Measurements from ENCODE around the gene RBP2.
"Not testable (repeated sequence)": the region's sequence is repeated elsewhere in the genome, so short reads cannot be mapped to it uniquely, and the experiment has no call there.

Gene RBP2

DNA sequence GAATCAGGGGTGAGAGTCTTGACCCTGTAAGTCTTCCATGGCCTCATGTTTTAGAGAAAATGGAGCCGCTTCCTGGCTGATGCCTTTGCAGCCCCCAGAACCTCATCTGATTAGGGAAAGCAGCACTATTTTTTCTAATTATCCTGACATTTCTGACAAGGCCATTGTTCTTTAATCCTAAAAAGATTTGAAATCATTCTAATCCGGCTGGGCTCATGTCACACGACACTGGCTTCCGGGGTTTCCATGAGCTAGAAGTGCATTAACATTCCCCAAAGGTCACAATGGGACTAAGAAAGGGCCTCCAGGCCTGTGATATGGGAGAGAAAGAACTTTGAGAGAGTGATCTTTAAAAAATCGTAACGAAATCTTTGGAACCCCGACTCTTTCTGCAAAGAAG is 33.1 kb downstream of the RBP2 start:
- DNase-seq (ENCODE audit: low read depth in 2 of 2) = no peak

DNA sequence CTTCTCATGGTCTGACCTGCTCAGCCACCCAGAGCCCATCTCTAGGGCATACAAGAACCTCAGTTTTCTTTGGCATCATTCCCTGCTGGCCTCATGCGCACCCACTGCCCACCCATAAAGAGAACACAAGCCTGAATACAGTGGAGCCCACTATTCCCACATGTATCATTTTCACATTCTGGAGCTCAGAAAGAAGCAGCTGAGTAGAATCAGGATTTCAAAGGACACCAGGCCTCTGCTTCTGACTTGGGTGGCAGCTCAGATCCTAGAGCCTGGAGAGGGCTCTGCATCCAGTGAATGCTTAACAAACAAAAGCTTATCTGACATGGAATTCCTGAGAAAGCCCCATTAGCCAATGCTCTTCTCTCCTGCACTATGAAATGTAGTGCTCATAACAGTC is 34.7 kb downstream of the RBP2 start:
- DNase-seq (ENCODE audit: low read depth in 2 of 2) = no peak

DNA sequence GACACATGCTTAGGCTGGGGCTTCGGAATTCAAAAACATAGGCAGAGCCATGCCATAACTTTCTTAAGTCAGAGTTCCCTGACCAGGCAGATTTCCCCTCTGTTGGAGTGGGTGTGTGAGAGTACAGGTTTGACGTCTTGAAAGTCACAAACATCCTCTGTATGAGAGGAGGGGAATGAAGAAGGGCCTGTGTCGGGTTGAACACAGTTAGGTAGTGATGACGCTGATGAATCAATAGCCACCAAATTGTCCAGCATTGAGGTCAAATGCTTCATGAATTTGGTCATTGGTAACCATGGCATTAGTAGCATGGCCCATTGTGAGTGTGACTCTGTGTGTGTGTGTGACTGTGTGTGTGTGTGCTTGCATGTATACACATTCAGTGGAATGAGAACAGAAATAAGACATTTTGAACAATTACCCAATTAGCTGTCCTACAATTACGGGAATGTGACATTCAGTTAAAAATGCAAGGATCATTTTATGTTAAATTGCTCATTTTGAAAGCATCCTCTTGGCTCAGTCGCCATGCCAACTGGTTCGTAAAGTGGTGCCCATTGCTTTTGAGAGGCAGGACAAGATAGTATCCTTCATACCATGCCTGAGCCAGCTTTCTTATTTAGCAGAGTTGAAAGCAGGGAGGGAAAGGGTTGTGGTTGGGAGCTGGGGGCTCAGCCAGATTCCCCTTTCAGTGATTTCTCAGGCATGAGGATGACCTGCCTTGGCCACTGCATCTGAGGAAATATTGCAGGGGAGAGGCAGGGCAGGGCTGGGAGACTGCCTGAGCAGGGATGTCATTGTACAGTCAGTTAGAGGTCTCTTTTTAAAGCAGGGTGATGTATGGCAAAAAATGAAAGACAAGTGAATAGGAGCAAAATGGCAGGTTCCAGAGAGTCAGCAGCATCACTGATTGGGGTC is 35.4 kb downstream of the RBP2 start:
- no peak for DNase-seq (ENCODE audit: low read depth in 2 of 2)

DNA sequence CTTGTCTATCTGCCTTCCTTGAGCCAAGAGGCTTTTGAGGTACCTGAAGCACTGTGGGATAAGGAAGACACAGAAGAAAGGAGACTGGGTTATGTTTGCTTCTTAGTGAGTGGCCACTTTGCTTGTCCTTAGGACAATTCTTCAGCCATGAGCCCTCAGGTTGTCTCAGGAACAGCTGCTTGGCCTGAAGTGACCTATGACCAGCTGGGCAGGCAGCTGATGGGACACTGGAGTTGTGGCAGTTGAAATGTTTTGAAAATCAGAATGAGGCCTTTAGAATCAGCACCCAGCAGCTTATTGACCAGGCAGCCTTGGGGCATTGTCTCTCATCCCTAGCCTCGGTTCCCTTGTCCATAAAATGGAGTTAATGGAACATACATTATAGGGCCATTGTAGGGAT is 37.0 kb downstream of the RBP2 start:
- DNase-seq (ENCODE audit: low read depth in 2 of 2) = no peak

DNA sequence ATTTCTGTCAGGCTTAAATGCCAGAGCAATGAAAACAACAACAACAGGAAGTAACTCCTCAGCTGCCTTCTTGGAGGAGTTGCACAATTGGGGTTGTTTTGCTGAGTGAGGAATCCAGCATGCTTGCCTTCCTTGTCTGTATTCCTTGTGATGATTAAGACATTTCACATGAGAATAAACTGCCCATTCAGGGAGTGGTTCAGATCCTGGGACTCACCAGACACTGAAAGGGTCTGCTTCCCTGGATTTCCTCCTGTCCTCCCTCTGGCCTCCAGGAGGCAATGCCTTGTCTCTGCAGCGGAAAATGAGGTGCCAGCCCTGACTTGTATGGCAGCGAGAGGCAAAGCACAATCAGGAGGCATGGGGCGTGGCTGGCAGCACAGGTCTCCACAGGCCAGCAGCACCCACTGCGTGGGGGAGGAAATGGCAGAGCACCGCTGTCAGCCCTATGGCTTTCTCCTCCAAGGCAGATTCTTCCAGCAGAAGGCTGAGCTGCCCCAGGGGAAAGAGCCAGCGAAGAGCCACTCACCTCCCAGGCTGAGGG is 41.5 kb downstream of the RBP2 start:
- DNase-seq (ENCODE audit: low read depth in 2 of 2) = no peak

DNA sequence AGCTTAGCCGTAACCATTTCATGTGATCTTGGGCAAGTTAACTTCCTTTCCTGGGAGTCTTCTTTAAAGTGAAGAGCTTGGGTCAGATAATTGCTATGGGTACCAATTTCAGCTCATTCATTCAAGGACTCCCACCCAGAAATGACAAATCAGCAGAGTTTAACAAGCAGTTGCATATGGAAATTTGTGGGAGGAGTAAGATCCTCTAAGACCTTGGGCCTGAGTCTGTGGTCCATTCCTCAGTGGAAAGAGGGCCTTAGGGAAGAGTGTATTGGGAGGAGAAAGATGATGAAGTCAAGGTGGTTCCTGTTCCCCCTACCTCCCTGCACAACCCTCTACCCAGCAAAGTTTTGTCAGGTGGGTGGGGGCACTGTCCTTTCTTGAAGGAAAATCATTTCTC is 42.1 kb downstream of the RBP2 start:
- DNase-seq (ENCODE audit: low read depth in 2 of 2) = no peak

DNA sequence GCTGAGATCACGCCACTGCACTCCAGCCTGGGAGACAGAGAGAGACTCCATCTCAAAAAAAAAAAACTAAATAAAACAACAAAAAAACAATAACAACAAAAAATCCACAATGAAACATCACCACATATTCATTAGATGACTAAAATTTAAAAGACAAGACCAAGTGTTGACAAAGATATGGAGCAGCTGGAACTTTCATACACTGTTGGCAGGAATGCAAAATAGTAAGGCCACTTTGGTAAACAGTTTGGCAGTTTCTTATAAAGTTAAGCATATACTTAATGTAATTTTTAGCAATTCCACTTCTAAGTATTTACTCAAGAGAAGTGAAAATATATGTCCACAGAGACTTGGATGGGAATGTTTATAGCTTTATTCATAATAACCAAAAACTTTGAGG is 43.2 kb downstream of the RBP2 start:
- DNase-seq (ENCODE audit: low read depth in 2 of 2) = no peak

DNA sequence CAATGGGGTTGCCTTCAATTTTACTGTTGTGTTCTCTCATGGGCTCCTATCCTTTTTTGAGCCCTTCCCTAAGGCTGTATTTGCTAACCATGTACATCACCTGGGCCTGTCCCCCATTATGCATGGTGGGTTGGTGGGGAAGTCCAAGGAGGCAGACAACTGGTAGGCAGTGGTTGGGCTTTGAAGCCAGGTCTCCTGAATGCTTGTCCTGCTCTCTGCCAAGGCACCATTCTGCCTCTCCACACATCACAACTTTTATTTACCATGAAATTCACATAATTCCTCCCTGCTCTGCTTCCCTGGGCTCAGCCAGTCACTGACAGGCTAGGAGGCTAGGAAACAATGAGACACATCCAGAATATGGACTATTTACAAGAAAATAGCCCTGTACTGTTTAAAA is 45.8 kb downstream of the RBP2 start:
- no peak for DNase-seq (ENCODE audit: low read depth in 2 of 2)

DNA sequence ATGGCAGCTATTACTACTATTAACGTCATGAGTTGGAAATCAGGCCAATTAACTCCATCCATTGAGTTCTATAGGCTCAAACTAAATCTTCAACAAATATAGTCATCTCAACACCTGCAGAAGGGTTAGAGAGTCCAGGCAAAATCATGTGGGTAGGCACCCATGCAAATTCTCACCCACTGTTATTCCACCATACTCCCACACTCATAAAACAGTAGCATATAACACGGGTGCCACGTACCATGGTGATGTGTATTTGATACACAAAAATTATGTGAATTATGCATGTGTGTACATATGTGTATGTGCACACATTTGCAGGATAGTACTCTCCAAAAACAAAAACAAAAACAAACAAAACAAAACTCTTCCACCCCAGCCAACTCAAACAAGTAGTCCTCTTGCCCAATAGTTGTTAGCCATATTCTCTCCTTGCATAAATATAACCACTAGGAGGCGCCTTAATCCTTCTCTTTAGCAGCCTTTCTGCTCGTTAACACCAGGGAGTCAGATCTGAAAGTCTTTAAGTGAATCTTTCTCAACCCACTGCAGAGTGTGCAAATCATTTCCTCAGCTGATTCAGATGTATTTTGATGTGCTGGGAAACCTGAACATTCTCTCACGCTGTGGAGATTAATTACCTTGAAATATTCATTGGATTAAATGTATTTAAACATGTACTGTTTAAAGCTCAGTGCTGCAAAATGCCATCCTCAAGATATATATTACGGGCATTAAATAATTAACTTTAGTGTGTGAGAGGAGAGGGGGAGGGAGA is 48.8 kb downstream of the RBP2 start:
- no peak for DNase-seq (ENCODE audit: low read depth in 2 of 2)

DNA sequence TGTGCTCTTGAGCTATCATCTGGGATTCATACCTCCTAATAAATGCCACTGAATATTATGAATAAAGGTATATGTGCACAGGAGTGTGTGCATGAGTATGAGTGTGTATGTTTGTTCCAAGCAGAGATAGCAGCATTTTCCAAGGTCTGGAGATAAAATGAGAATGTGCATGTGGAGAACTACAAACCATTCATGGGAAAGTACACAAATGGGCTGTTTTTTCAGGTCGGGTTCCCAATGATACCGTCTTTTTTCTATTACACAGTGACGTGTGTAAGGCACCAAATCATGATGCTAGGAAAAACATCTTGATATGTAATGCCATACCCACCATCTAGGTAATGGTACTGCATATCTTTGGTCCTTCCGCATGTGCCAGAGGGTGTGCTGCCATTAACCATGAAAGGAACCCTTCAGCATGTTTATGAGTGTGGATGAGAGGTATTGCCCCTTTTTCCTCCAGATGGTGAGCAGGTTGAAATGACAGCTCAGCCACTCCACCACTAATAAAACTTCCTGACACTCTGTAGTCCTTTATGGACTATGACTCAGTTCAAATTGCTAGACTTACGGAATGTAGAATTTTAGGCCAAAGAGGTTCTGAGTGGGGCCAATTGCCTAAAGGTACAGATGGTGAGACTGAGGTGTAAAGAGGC is 50.4 kb downstream of the RBP2 start:
- DNase-seq (ENCODE audit: low read depth in 2 of 2) = no peak

DNA sequence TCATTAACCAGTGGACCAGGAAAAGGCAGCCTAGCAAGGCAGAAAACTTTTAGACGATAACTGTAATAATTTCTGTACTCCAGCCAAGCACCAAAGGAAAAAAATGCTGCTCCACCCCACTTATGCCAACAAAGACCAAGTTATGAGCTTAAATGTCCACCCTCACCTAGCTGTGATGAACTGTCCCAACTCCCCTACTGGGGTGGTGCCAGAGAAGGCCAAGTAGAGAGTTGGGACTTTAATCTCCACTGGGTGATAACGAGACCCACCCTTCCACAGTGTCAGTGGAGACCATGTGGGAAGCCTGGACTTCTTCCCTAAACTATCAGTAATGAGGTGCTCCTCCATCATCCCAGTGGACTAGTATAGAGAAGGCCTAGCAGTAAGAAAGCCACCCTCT is 53.1 kb downstream of the RBP2 start:
- no peak for DNase-seq (ENCODE audit: low read depth in 2 of 2)

DNA sequence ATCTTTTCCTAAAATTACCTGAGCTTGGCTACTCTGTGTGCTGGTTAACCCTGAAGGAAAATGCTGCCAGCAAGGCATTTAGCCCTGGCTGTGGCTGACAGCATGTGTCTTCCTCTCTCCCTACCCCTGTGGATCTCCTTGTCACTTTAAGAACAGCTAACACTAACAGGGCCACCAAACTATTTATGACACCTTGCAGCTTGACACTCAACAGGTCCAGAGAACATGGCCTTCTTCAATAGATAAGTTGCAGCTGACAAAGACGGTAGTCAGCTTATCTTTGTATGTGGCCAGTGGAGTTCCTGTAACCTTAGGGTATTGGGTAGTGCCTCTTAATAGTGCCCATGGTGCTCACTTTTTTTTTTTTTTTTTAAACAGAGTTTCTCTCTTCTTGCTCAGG is 54.9 kb downstream of the RBP2 start:
- no peak for DNase-seq (ENCODE audit: low read depth in 2 of 2)

DNA sequence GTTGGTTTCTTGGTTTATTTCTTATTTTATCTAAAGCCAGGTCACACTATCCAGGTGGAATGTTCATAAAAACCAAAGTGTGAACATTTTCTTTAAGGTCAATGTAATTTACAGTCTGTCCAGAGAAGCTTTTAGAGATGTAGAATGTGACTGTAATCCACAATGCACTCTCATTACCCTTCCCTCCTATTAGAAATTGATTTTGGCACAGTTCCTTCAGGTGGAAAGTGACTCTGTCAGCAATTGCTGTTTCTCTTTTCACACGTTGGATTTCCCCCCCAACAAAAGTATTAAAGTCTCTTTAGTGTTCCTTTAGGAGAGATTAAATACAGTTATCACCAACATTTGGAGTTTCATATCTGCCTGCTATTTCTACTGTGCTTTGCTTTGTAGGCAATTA is 55.3 kb downstream of the RBP2 start:
- DNase-seq (ENCODE audit: low read depth in 2 of 2) = no peak

DNA sequence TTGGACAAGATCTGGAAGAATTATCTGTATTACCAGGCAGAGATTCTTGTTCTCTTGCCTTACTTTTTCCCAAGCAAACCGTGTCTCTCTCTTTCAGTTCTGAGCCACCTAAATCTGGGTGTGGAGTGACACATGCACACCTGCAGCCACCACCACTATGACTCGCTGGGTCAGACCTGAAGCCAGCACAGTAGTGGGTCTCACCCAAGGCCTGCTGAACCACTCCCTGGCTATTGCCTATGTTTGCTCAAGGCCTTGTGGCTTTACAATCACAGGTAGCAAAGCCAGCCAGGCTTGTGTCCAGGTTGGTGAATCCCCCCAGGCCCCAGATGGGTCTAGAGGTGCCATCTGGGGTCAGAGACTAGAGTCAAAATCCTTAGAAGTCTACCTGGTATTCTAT is 58.2 kb downstream of the RBP2 start:
- no peak for DNase-seq (ENCODE audit: low read depth in 2 of 2)

DNA sequence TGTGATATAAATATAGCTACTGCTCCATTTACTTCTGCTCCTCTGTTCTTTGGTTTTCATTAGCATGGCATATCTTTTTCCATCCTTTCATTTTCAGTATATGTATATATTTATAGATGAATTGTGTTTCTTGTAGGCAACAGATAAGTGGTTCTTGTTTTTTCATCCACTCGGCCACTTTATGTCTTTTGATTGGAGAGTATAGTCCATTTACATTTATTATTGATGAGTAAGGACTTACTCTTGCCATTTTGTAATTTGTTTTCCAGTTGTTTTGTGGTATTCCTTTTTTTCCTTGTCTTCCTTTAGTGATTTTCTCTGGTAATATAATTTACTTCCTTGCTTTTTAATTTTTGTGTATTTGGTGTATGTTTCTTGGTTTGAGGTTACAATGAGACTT is 60.0 kb downstream of the RBP2 start:
- no peak for DNase-seq (ENCODE audit: low read depth in 2 of 2)

DNA sequence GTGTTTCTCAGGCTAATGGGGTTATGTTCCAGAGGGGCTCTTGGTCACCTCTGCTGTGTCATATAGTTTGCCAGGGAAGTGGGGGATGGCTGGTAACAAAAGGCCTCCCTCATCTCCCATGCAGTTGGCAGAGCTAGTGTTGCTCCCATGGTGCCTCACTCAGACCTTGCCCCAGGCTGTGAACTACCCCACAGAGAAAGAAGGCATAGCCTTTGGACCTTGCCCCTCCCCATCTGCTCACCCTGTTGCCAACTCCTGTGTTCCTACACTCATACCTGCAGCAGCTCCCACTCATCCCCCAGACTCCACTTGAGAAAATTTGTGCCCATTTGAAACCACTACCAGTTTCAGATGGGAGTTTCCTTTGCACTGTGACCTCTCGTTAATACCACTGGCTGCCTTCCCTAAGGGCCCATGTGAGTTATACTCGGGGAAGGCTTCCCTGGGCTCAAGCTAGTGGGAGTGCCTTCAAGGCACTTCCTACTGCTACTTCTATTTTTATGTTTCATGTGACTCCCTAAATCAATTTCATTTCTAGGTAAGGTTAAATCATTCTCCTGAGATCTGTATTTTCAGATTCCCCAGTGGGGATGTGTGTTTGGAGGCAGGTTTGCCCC is 61.6 kb downstream of the RBP2 start:
- no peak for DNase-seq (ENCODE audit: low read depth in 2 of 2)

DNA sequence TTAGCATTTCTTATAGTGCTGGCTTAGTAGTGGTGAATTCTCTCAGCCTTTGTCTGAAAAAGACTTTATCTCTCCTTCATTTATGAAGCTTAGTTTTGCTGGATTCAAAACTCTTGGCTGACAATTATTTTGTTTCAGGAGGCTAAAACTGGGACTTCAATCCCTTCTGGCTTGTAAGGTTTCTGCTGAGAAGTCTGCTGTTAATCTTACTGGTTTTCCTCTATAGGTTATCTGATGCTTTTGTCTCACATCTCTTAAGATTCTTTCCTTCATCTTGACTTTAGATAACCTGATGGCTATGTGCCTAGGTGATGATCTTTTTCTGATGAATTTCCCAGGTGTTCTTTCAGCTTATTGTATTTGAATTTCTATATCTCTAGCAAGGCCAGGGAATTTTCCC is 63.4 kb downstream of the RBP2 start:
- DNase-seq (ENCODE audit: low read depth in 2 of 2) = not testable (repeated sequence)

Data from stimulated activated CD8-positive, alpha-beta memory T cell treated with anti-CD3 and anti-CD28 coated beads, Interleukin-15, amount 100 ng/mL, for 4 hours (primary cell).